Adrenal gland (tissue), 5 donors: ENCODE results near the gene LSM14B.
"Not testable (repeated sequence)": the region's sequence is repeated elsewhere in the genome, so short reads cannot be mapped to it uniquely, and the experiment has no call there.

Experiments used
- CTCF ChIP-seq, 6 experiments: fragments of 450-650 bp in 4 of 6; fragments of 200-600 bp in 2 of 6; sonication (generic) in 1 of 6; IDR thresholded peaks; 1 replicate in 5 of 6; 2 replicates in 1 of 6; pipeline versions ENCODE4 v1.5.1 to v1.8.0; 2016 to 2021; ENCODE audit warnings: antibody characterized with exemption in 6 of 6, mild to moderate bottlenecking in 2 of 6, moderate library complexity in 1 of 6
- POLR2A ChIP-seq, 2 donors: fragments of 450-650 bp; IDR thresholded peaks; one replicate each; pipeline ENCODE4 v1.6.1; 2017; ENCODE audit warnings: antibody characterized with exemption in 2 of 2, mild to moderate bottlenecking in 2 of 2, moderate library complexity in 1 of 2
- donor health status: DM: no; HTN: no; CAD: no.

- TF ChIP-seq CTCF, POLR2A (IDR thresholded peaks at IDR 0.05): not testable (repeated sequence)
Measured at GRCh38 chr20:62148383-62148782, 26.1 kb downstream of the LSM14B start.
